GM23248 (cell line): ENCODE results near the gene LYRM2.

Source experiments
- EZH2 ChIP-seq: fragments of 200-600 bp; sonication (generic); IDR thresholded peaks from 2 replicates; pipeline ENCODE4 v1.6.1; 2018; ENCODE audit warnings: antibody characterized with exemption, mild to moderate bottlenecking; ENCODE audit not compliant: insufficient read depth, poor library complexity, severe bottlenecking
- EZH2phosphoT487 ChIP-seq: fragments of 200-600 bp; sonication (generic); IDR thresholded peaks from 2 replicates; pipeline ENCODE4 v1.6.1; 2018; ENCODE audit warnings: antibody characterized with exemption, moderate library complexity, mild to moderate bottlenecking, low read depth; ENCODE audit not compliant: insufficient read depth

DNA sequence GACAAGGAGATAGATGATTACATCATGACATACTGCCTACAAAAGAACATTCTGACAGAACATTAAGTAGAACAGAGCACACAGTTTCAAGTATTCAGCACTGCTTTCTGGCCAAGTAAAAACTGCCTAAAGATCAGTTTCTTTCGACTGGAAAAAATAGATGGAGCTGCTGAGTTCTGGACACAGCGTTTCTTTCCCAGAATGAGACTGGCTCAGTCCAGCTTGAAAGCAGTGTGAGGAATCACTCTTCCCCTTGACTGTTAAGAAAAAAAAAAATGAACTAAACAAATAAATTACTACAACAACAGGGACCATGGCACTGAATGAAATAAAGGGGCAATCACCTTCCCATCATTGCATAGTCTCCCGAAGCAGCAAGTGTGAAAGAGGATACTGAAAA is 4.4 kb upstream of the LYRM2 start:
- TF ChIP-seq EZH2 (no peak), EZH2phosphoT487 (no peak)
